ENCODE data around the gene ZBTB26.

Gene ZBTB26

DNA sequence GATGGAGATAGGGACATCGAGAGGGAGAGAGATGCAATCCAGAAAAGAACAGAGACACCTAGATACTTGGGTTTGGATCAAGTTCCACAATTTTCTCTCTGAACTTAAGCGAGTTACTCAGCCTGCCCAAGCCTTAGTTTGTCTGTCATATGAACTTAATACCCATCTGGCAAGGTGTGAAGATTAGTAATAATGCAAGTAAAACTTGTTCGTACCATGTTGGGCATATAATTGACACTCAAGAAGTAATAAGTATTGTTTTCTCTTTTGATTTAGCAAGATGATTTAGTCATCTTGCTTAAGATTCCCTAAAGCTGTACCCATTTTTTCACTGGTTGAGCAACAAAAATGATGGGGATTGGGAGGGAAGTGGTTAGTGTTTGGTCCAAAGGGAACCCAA lies 17.0 kb upstream of the ZBTB26 start:
- Histone ChIP-seq H3F3A (ENCODE audit: insufficient read depth, low read length) (no peaks in the 10 kb centered on the region), H3K27me3 (ENCODE audit: insufficient read depth, low read length) (no peaks in the 10 kb centered on the region), H3K9me3 (ENCODE audit: low read length) (no peaks in the 10 kb centered on the region), H2AFZ (ENCODE audit: low read length) (no peak overlapping the region), H3K79me2 (ENCODE audit: insufficient read depth, low read length) (peaks cover 89% of the 10 kb centered on the region), H3K9ac (ENCODE audit: low read length) (no peak overlapping the region), H3K9me2 (ENCODE audit: low read depth, low read length) (no peaks in the 10 kb centered on the region), H3K27ac (ENCODE audit: low read depth, low read length, poor library complexity, severe bottlenecking) (no peak overlapping the region), H3K4me1 (ENCODE audit: insufficient read depth, low read length, severe bottlenecking) (peaks cover 14% of the 10 kb centered on the region), H3K36me3 (ENCODE audit: insufficient read depth, low read length) (peaks cover 10% of the 10 kb centered on the region; the same call in 1 of the 2 replicates), H4K20me1 (ENCODE audit: insufficient read depth, low read length) (no peaks in the 10 kb centered on the region), H3K4me3 (ENCODE audit: low read depth, low read length, poor library complexity, severe bottlenecking) (no peak overlapping the region), H3K4me2 (ENCODE audit: low read length) (no peak overlapping the region)
- TF ChIP-seq, protein P1, sequence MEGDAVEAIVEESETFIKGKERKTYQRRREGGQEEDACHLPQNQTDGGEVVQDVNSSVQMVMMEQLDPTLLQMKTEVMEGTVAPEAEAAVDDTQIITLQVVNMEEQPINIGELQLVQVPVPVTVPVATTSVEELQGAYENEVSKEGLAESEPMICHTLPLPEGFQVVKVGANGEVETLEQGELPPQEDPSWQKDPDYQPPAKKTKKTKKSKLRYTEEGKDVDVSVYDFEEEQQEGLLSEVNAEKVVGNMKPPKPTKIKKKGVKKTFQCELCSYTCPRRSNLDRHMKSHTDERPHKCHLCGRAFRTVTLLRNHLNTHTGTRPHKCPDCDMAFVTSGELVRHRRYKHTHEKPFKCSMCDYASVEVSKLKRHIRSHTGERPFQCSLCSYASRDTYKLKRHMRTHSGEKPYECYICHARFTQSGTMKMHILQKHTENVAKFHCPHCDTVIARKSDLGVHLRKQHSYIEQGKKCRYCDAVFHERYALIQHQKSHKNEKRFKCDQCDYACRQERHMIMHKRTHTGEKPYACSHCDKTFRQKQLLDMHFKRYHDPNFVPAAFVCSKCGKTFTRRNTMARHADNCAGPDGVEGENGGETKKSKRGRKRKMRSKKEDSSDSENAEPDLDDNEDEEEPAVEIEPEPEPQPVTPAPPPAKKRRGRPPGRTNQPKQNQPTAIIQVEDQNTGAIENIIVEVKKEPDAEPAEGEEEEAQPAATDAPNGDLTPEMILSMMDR (IDR thresholded peaks at IDR 0.05; ENCODE audit: low read length): no peak
- no peak for TF ChIP-seq EZH2 (IDR thresholded peaks at IDR 0.05; ENCODE audit: borderline replicate concordance, low read length)

DNA sequence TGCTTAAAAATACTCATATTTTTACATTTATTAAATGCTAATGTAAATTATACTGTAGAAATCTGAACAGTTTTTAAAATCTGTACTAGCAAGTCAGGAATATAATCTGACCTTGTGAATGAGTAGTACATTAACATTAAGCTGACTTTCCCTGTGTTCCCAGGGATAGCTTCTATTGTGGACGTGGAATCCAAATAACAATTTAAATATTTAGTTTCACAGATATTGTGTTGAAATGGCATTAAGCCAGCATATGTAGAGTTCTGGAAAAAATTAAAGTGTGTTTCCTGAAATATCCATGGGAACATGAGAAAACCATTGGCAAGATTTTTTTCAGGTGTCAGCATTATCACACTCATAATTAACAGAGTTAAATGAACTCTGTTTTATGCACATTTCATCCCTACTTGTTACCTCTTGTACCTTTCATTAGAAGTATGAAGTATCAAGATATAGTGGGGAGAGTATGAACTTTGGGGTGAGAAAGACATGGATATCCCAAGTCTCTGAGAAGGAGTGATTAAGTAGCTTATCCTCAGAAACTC lies 15.2 kb upstream of the ZBTB26 start:
- H3K36me3 ChIP-seq (ENCODE audit: insufficient read depth, low read length): peaks cover 10% of the 10 kb centered on the region; the same call in 1 of the 2 replicates
- H3K9me3 ChIP-seq (ENCODE audit: low read length): no peaks in the 10 kb centered on the region
- H3K4me3 ChIP-seq (ENCODE audit: low read depth, low read length, poor library complexity, severe bottlenecking): no peak overlapping the region
- no peak overlapping the region for H2AFZ ChIP-seq (ENCODE audit: low read length)
- H3K4me2 ChIP-seq (ENCODE audit: low read length): no peak overlapping the region
- H4K20me1 ChIP-seq (ENCODE audit: insufficient read depth, low read length): no peaks in the 10 kb centered on the region
- TF ChIP-seq, protein P1 (IDR thresholded peaks at IDR 0.05; ENCODE audit: low read length): no peak
- TF ChIP-seq EZH2 (IDR thresholded peaks at IDR 0.05; ENCODE audit: borderline replicate concordance, low read length): no peak
- H3K9me2 ChIP-seq (ENCODE audit: low read depth, low read length): no peaks in the 10 kb centered on the region
- no peaks in the 10 kb centered on the region for H3F3A ChIP-seq (ENCODE audit: insufficient read depth, low read length)
- no peaks in the 10 kb centered on the region for H3K27me3 ChIP-seq (ENCODE audit: insufficient read depth, low read length)
- H3K9ac ChIP-seq (ENCODE audit: low read length): no peak overlapping the region
- no peak overlapping the region for H3K27ac ChIP-seq (ENCODE audit: low read depth, low read length, poor library complexity, severe bottlenecking)
- peaks cover 28% of the 10 kb centered on the region for H3K4me1 ChIP-seq (ENCODE audit: insufficient read depth, low read length, severe bottlenecking)
- H3K79me2 ChIP-seq (ENCODE audit: insufficient read depth, low read length): peaks cover 94% of the 10 kb centered on the region

DNA sequence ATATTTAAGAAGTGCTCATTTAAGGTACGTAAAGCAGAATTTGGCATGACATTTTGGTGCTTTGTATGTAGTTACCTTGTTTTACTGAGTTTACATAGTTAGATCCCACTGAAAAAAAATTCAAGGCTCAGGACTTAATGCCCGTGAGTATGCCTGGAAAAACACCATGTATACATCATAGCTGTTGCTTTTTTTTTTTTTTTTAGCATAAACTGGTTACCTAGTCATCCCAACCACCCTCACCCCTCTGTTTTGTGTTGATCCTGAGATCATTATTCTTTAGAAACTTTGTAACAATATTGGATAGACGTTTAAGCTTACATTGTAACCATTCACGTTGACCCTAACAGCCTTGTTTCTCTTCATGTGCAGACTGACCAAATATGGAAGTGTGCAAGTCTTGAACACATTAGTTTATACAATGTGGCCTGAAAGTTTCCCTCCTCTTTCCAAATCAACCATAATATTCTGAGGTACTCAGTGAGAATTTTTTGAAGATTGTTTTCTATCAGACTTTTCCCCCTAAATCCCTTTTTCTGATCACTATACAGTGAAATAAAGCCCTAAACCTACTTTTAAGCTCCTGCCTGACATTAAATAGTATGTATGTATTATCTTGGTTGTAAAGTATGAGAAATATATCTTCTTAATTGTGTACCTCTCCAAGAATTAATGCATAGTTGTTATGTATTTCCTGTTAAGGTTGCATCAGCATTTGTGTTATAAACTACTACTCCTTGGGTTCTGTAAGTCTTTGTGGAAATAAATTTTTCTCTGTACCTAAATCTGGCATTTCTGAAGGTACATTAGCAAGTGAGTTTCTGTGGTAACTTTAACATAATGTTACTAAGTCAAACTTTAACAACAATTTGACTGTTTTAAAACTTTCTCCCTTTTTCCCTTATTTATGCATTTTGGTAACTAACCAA lies 13.9 kb upstream of the ZBTB26 start:
- no peaks in the 10 kb centered on the region for H3F3A ChIP-seq (ENCODE audit: insufficient read depth, low read length)
- H3K4me1 ChIP-seq (ENCODE audit: insufficient read depth, low read length, severe bottlenecking): peaks cover 31% of the 10 kb centered on the region
- H3K9me3 ChIP-seq (ENCODE audit: low read length): no peaks in the 10 kb centered on the region
- H3K9ac ChIP-seq (ENCODE audit: low read length): no peak overlapping the region
- H3K79me2 ChIP-seq (ENCODE audit: insufficient read depth, low read length): peaks cover 85% of the 10 kb centered on the region
- H3K27ac ChIP-seq (ENCODE audit: low read depth, low read length, poor library complexity, severe bottlenecking): peak overlapping the region; percentile 43
- no peak overlapping the region for H2AFZ ChIP-seq (ENCODE audit: low read length)
- H3K9me2 ChIP-seq (ENCODE audit: low read depth, low read length): no peaks in the 10 kb centered on the region
- peaks cover 10% of the 10 kb centered on the region; the same call in 1 of the 2 replicates for H3K36me3 ChIP-seq (ENCODE audit: insufficient read depth, low read length)
- TF ChIP-seq EZH2 (IDR thresholded peaks at IDR 0.05; ENCODE audit: borderline replicate concordance, low read length): no peak
- TF ChIP-seq, protein P1 (IDR thresholded peaks at IDR 0.05; ENCODE audit: low read length): no peak
- H4K20me1 ChIP-seq (ENCODE audit: insufficient read depth, low read length): no peaks in the 10 kb centered on the region
- no peaks in the 10 kb centered on the region for H3K27me3 ChIP-seq (ENCODE audit: insufficient read depth, low read length)
- H3K4me2 ChIP-seq (ENCODE audit: low read length): no peak overlapping the region
- H3K4me3 ChIP-seq (ENCODE audit: low read depth, low read length, poor library complexity, severe bottlenecking): no peak overlapping the region
